BLaER1 (cell line): ENCODE data around the gene ZCCHC24.
A peak's percentile ranks its signal among the peaks of the same experiment; 100 is the strongest.

ENCODE experiments used
- H3K27ac ChIP-seq: shearing (Covaris generic); formaldehyde crosslinking; 2 replicates; pipeline ENCODE4 v1.8.1; 2022
- H3K27me3 ChIP-seq: shearing (Covaris generic); formaldehyde crosslinking; 2 replicates; pipeline ENCODE4 v1.8.1; 2022
- H3K36me3 ChIP-seq: shearing (Covaris generic); formaldehyde crosslinking; 2 replicates; pipeline ENCODE4 v1.8.1; 2022
- H3K4me1 ChIP-seq: shearing (Covaris generic); formaldehyde crosslinking; 2 replicates; pipeline ENCODE4 v1.8.1; 2022
- H3K4me2 ChIP-seq: shearing (Covaris generic); formaldehyde crosslinking; 2 replicates; pipeline ENCODE4 v1.8.1; 2022
- H3K4me3 ChIP-seq: shearing (Covaris generic); formaldehyde crosslinking; 2 replicates; pipeline ENCODE4 v1.8.1; 2022
- H3K9ac ChIP-seq: shearing (Covaris generic); formaldehyde crosslinking; 2 replicates; pipeline ENCODE4 v1.8.1; 2022
- H3K9me3 ChIP-seq: shearing (Covaris generic); formaldehyde crosslinking; 2 replicates; pipeline ENCODE4 v1.8.1; 2022
- H4K20me1 ChIP-seq: shearing (Covaris generic); formaldehyde crosslinking; 2 replicates; pipeline ENCODE4 v1.8.1; 2022
- Cebpa-rat ChIP-seq: shearing (Covaris generic); IDR thresholded peaks from 2 replicates; pipeline ENCODE4 v1.8.1; 2022

Gene ZCCHC24

DNA sequence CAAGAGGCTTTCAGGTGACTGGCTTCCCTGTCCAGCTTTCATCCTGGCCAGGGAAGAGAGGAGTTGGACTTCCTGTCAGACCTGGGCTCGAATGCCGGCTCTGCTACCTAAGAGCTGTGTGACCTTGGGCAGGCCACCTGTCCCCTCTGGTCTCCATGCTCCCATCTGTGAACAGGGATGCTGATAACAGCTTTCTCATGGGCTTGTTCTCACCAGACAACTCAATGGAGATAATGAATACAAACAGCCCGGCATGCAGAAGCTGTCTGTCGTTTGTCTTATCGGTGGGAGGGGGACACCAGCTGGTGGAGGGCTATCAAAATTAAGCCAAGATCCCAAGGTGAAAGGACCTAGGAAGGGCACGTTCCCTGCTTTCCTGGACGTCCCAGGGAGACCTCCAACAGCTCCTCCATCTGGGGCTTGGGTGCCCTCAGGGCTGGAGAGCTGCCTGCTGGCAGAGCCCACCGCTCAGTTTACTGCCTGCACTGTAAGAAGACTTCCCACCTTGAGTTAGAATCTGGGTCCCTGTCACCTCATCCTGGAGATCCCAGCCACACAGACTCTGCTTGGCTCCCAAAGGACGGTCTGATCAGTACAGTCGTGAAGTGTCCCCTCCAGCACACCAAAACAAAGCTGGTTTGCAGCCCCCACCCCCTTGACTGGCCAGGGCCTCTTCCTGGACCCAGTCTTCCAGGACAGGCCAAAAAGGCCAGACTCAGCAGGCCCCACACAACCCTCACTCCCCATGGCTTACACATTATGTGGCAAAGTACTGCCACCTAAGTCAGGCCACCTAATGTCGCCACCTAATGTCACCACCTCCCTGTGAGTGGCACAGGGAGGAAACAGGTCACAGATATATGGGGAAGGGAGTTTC lies 57.2 kb downstream of the ZCCHC24 start:
- no peaks in the 10 kb centered on the region for H3K27me3 ChIP-seq
- peak overlapping the region; percentile 77 for H3K4me2 ChIP-seq
- peaks cover 14% of the 10 kb centered on the region; the same call in 1 of the 2 replicates for H3K36me3 ChIP-seq
- TF ChIP-seq Cebpa-rat = no peak
- H3K27ac ChIP-seq = peak overlapping the region; percentile 80
- no peaks in the 10 kb centered on the region for H3K9me3 ChIP-seq
- H3K4me1 ChIP-seq = peaks cover 50% of the 10 kb centered on the region
- H3K9ac ChIP-seq = peak overlapping the region; percentile 26; the same call in 1 of the 2 replicates
- no peak overlapping the region for H3K4me3 ChIP-seq
- no peaks in the 10 kb centered on the region for H4K20me1 ChIP-seq

DNA sequence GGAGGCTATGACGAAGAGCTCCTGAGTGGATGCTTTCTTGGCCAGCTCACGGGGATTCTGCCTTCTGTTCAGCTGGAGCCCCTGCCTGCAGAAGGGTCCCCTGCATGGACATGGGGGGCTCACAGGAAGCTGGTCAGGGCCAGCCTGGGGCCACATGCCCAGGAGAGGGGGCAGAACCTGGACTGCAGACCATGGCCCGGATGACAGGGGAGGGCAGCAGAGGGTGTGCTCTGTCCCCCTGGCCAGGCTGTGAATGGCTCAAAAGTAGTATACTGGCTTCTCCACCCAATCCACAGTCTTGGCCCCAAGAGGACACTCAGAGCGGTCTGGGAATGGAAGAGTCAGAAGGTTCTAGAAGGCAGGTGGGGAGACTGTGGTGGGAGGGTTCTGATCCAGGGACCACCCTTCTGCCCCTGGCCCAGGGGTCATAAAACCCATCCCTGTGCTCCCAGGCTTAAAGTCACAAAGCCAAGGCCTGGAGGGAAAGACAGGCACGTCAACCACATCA lies 57.9 kb downstream of the ZCCHC24 start:
- Histone ChIP-seq H3K27ac (no peak overlapping the region; the same call in 1 of the 2 replicates), H3K27me3 (no peaks in the 10 kb centered on the region), H3K9ac (no peak overlapping the region), H3K4me3 (no peak overlapping the region), H3K4me2 (peak overlapping the region; percentile 6; the same call in 1 of the 2 replicates), H3K4me1 (peaks cover 47% of the 10 kb centered on the region), H3K9me3 (no peaks in the 10 kb centered on the region), H4K20me1 (no peaks in the 10 kb centered on the region), H3K36me3 (peaks cover 14% of the 10 kb centered on the region; the same call in 1 of the 2 replicates)
- no peak for TF ChIP-seq Cebpa-rat

DNA sequence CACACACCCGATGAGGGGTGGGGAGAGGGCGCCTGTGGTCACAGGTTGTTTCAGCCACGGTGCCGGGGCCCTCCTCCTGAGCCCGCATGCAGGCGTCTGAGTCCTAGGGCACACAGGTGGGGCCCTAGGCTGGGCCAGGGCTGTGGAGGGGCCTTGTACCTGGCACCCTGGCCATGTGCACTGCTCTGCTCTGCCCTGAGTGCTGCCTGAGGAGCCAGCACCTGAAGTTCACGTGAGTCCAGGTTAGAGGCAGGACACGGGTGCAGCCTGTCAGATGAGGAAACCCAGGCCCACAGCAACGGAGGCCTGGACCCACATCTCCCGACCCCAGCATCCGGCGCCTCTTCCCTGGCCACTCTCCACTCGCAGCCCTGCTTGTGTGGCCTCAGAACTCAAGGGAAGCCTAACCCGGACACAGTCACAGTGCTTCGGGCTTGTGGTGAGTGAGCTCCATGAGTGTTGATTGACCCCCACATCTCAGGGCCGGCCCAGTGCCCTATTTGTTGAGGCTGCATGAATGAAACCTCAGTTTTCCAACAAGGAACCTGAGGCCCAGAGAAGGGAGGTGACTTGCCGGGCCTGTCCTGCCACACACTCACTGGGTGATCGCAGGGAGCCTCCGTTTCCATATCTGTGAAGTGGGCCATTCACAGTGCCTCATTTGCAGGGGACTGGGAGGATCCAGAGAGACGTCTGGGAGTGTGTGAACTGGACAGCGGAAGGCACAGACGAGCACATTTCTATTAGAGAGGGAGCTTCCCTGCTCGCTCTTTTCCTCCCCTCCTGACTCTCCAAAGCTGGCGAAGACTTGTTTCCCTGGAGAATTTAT lies 58.6 kb downstream of the ZCCHC24 start:
- Histone ChIP-seq H3K27me3 (no peaks in the 10 kb centered on the region), H3K27ac (no peak overlapping the region; the same call in 1 of the 2 replicates), H4K20me1 (no peaks in the 10 kb centered on the region), H3K36me3 (peaks cover 14% of the 10 kb centered on the region; the same call in 1 of the 2 replicates), H3K9ac (no peak overlapping the region), H3K9me3 (no peaks in the 10 kb centered on the region), H3K4me2 (no peak overlapping the region), H3K4me1 (peaks cover 48% of the 10 kb centered on the region), H3K4me3 (no peak overlapping the region)
- TF ChIP-seq Cebpa-rat = no peak

DNA sequence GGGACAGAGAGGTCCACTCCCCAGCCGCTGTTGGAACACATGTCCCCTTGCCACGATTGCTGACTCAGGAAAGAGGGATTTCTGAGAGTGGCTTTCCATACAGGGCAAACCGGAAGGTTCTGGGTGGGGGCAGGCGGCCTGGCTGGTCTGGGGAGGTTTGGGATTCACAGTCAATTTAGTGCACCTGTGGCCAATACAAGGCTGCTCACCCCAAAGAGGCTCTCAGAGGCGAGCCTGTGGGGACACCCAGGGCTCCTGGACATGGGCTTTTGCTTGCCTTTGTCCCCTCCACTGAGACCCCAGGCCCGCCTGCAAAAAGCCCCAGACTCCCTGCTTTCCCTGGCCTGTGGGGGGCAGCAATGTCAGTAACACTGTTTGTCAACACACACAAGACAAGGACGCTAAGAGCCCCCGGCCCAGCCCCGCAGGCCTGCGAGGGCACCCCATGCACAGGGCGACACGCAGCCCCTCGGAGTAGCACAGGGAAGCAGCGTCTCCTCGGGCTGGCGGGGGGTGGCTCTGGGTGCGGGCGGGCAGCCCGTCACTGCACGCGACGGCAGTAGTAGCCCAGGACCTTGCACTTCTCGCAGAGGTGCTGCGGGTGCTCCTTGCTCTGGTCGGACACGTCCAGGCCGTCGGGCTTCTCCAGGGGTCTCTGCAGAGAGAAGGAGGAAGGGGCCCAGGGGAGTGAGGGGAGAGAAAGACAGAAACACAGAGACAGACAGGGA lies 59.5 kb downstream of the ZCCHC24 start:
- H4K20me1 ChIP-seq = no peaks in the 10 kb centered on the region
- H3K27me3 ChIP-seq = no peaks in the 10 kb centered on the region
- H3K4me1 ChIP-seq = peaks cover 44% of the 10 kb centered on the region
- H3K4me3 ChIP-seq = no peak overlapping the region
- no peaks in the 10 kb centered on the region for H3K9me3 ChIP-seq
- no peak overlapping the region for H3K9ac ChIP-seq
- H3K27ac ChIP-seq = no peak overlapping the region
- H3K4me2 ChIP-seq = no peak overlapping the region
- TF ChIP-seq Cebpa-rat = no peak
- peaks cover 14% of the 10 kb centered on the region; the same call in 1 of the 2 replicates for H3K36me3 ChIP-seq

DNA sequence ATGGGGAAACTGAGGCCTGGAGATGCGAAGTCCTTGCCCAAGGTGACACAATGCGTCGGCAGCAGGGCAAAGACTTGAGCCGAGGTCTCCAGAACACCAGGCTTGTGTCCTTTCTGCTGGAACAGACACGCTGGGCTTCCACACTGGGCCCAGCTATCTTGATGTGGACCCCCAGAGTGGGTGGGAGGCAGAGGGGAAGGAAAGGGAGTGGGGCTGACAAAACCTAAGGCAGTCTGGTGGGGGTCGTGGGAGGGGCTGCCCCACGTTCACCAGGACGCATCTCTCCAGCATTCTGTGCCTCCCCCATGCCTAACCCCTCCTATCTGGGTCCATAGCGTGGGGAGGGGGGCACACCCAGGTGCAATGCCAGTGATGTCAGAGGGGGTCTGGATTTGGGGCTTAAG lies 60.0 kb downstream of the ZCCHC24 start:
- no peak overlapping the region for H3K4me3 ChIP-seq
- no peaks in the 10 kb centered on the region for H3K27me3 ChIP-seq
- H3K9ac ChIP-seq = no peak overlapping the region
- H3K36me3 ChIP-seq = peaks cover 14% of the 10 kb centered on the region; the same call in 1 of the 2 replicates
- H3K27ac ChIP-seq = no peak overlapping the region
- TF ChIP-seq Cebpa-rat = no peak
- no peaks in the 10 kb centered on the region for H3K9me3 ChIP-seq
- H4K20me1 ChIP-seq = no peaks in the 10 kb centered on the region
- H3K4me2 ChIP-seq = no peak overlapping the region
- H3K4me1 ChIP-seq = peaks cover 38% of the 10 kb centered on the region

DNA sequence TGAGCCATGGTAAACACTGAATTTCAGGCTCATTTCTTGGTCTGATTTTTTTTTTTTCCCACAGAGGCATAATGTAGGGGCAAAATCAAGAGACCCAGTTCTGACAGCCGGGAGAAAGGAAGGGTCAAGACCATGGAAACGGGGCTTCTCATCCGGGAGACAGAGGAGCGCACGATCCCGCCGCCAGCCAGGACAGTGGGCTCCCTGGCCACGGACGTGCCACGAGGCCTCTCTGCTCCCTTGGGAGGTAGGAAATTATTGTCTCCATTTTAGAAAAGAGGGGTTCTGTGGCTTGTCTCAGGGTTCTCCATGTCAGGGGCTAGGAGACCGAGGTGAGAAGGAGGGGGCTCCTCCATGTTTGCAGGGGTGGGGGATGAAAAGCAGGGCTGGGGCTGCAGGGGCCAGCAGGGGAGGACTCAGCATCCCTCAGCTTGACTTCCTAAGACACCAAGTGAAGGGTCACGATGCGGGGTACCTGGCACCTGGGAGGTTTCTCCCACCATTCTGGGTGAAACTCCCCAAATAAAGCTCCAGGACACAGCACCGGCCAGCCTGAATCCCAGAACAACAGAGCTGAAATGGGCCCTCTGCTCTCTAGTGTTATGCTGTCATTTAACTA lies 60.5 kb downstream of the ZCCHC24 start:
- Histone ChIP-seq H3K27ac (no peak overlapping the region), H4K20me1 (no peaks in the 10 kb centered on the region), H3K27me3 (no peaks in the 10 kb centered on the region), H3K9me3 (no peaks in the 10 kb centered on the region), H3K9ac (no peak overlapping the region), H3K36me3 (peaks cover 14% of the 10 kb centered on the region; the same call in 1 of the 2 replicates), H3K4me2 (no peak overlapping the region), H3K4me1 (peaks cover 33% of the 10 kb centered on the region), H3K4me3 (no peak overlapping the region)
- no peak for TF ChIP-seq Cebpa-rat

DNA sequence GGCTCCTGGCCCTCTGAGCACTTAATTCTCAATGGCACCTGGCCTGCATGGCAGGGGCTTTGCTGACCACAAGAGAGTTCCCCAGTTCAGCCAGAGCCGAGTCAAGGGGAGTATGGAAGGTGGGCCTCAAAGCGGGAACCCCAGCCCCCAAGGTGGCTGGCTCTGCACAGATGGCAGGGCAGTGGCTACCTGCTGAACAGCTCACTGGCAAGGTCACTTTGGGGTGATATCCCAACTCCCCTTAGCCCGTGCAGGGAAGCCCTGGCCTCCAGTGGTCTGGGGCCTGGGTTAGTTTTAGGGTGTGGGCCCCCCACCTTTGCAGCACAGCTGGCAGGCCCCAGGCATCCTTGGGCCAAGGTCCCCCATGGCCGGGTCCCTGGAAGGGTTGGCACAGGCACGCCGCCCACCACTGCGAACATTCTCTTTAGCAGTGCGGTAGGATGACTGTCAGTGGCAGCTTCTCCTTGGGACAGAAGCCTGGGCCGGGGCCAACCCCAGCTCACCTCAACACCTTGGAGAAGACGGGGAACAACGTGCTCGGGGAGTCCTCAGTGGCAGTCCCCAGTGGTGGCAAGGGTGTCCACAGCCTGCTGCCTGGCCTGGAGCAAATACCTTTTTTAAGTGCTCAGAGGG lies 61.3 kb downstream of the ZCCHC24 start:
- no peak overlapping the region for H3K27ac ChIP-seq
- no peak overlapping the region for H3K9ac ChIP-seq
- H3K4me1 ChIP-seq = peaks cover 25% of the 10 kb centered on the region
- peaks cover 14% of the 10 kb centered on the region; the same call in 1 of the 2 replicates for H3K36me3 ChIP-seq
- no peak for TF ChIP-seq Cebpa-rat
- no peaks in the 10 kb centered on the region for H3K27me3 ChIP-seq
- H4K20me1 ChIP-seq = no peaks in the 10 kb centered on the region
- no peaks in the 10 kb centered on the region for H3K9me3 ChIP-seq
- H3K4me2 ChIP-seq = no peak overlapping the region
- H3K4me3 ChIP-seq = no peak overlapping the region

DNA sequence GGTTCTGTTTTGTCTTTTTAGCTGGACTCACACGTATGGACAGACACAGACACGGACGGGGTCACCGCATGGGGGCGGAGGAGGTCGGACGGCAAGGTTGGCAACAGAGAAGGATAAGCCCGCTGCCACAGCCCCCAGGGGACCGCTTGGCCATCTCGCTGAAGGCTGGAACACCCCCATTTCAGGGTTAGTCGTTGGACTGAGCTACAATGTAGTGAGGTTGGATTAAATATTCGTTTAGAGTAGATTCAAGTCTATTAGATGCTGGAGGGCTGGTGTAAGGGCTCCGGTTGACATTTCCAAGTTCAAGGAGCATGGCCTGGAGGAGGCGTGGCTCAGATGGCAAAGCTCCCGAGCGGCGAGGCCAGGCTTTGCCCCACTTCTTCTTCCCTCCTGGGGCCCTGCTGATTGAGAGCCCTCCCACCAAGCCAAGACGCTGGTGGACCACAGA lies 62.9 kb downstream of the ZCCHC24 start:
- H3K9ac ChIP-seq = no peak overlapping the region
- no peaks in the 10 kb centered on the region for H3K9me3 ChIP-seq
- TF ChIP-seq Cebpa-rat = no peak
- no peaks in the 10 kb centered on the region for H3K27me3 ChIP-seq
- H3K27ac ChIP-seq = no peak overlapping the region
- no peaks in the 10 kb centered on the region for H4K20me1 ChIP-seq
- peaks cover 14% of the 10 kb centered on the region; the same call in 1 of the 2 replicates for H3K36me3 ChIP-seq
- H3K4me2 ChIP-seq = no peak overlapping the region
- peaks cover 9% of the 10 kb centered on the region; the same call in 1 of the 2 replicates for H3K4me1 ChIP-seq
- H3K4me3 ChIP-seq = no peak overlapping the region
